UCSD-AML1 (cell line): Measurements from ENCODE around the gene SPOCK3.

Experiments
- DNase-seq: peaks from one replicate; lab custom pipeline; 2025; ENCODE audit not compliant: unreplicated experiment; lab: John Stamatoyannopoulos, UW

Gene SPOCK3

GRCh38 chr4:167176723-167177367 lies 57.4 kb downstream of the SPOCK3 start:
- DNase-seq, result no peak

- no peak for DNase-seq
Observed at GRCh38 chr4:167171928-167172327, 62.4 kb downstream of the SPOCK3 start.

GRCh38 chr4:167168611-167169010 lies 65.7 kb downstream of the SPOCK3 start:
- DNase-seq, result no peak

- no peak for DNase-seq
Observed at GRCh38 chr4:167150587-167150986, 83.7 kb downstream of the SPOCK3 start.

GRCh38 chr4:167144605-167145004 lies 89.7 kb downstream of the SPOCK3 start:
- DNase-seq, result no peak

GRCh38 chr4:167143018-167143417 lies 91.3 kb downstream of the SPOCK3 start:
- no peak for DNase-seq

GRCh38 chr4:167136270-167136669 lies 98.0 kb downstream of the SPOCK3 start:
- DNase-seq, result no peak

- no peak for DNase-seq
Observed at GRCh38 chr4:167129146-167129545, 105.1 kb downstream of the SPOCK3 start.

GRCh38 chr4:167119392-167119791 lies 114.9 kb downstream of the SPOCK3 start:
- no peak for DNase-seq

- no peak for DNase-seq
Observed at GRCh38 chr4:167117273-167117672, 117.0 kb downstream of the SPOCK3 start.

- DNase-seq, result no peak
Observed at GRCh38 chr4:167114416-167114971, 119.8 kb downstream of the SPOCK3 start.

- DNase-seq, result no peak
Observed at GRCh38 chr4:167111622-167112021, 122.7 kb downstream of the SPOCK3 start.

- DNase-seq, result no peak
Observed at GRCh38 chr4:167111092-167111491, 123.2 kb downstream of the SPOCK3 start.

GRCh38 chr4:167109859-167110258 lies 124.4 kb downstream of the SPOCK3 start:
- no peak for DNase-seq

- DNase-seq, result no peak
Observed at GRCh38 chr4:167105857-167106256, 128.4 kb downstream of the SPOCK3 start.

- no peak for DNase-seq
Observed at GRCh38 chr4:167102475-167102874, 131.8 kb downstream of the SPOCK3 start.

GRCh38 chr4:167101035-167101434 lies 133.3 kb downstream of the SPOCK3 start:
- no peak for DNase-seq

- DNase-seq, result no peak
Observed at GRCh38 chr4:167100120-167100519, 134.2 kb downstream of the SPOCK3 start.

GRCh38 chr4:167088115-167088514 lies 146.2 kb downstream of the SPOCK3 start:
- DNase-seq, result no peak

GRCh38 chr4:167084321-167084720 lies 150.0 kb downstream of the SPOCK3 start:
- DNase-seq, result no peak

GRCh38 chr4:167079762-167080161 lies 154.5 kb downstream of the SPOCK3 start:
- DNase-seq, result no peak

- DNase-seq, result no peak
Observed at GRCh38 chr4:167052631-167053091, 181.6 kb downstream of the SPOCK3 start.

GRCh38 chr4:167049257-167049656 lies 185.0 kb downstream of the SPOCK3 start:
- DNase-seq, result no peak
